SKM-1 treated with dmso at 0.1 percent for 144 hours (cell line): Measurements from ENCODE around the gene TMEM178B.
"Not testable (repeated sequence)": the region's sequence is repeated elsewhere in the genome, so short reads cannot be mapped to it uniquely, and the experiment has no call there.

ENCODE experiments used
- DNase-seq: peaks from one replicate; lab custom pipeline; 2025; ENCODE audit not compliant: unreplicated experiment; lab: John Stamatoyannopoulos, UW

Gene TMEM178B

DNA sequence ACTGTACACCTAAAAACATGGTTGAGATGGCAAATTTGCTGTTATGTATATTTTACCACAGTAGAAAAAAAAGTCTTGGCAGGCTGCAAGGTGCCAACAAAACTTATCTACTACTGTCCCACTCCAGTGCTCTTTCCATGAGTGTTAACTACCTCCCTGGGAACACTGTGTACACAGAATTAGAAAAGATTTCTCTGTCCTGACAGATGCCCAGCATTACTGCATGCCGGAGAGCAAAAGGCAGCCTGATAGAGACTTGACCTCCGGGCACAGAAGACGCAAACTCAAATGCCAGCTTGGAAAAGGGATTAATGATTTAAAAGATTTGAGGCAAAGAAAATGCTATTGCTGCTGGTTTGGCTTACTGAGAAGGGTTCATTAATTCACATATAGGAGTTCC lies 228.8 kb downstream of the TMEM178B start:
- DNase-seq = no peak

DNA sequence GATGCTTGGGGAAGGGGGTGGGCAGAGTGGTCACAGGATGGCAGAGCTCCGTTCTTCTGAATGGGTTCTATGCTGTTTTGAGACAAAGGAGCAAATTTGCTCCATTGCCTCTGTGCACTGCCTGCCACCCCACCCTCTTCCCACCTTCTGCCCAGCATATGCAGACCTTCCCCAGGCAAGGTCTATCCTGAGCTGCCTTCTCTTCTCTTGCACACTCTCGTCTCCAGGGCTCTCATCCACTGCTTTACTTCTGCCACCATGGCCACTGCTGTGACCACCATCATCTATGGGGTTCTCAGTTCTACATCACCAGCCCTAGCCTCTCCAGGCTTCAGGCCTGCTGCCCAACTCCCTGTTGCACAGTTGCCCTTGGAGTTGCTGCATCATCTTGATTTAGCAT lies 230.4 kb downstream of the TMEM178B start:
- peak; percentile 88 for DNase-seq

DNA sequence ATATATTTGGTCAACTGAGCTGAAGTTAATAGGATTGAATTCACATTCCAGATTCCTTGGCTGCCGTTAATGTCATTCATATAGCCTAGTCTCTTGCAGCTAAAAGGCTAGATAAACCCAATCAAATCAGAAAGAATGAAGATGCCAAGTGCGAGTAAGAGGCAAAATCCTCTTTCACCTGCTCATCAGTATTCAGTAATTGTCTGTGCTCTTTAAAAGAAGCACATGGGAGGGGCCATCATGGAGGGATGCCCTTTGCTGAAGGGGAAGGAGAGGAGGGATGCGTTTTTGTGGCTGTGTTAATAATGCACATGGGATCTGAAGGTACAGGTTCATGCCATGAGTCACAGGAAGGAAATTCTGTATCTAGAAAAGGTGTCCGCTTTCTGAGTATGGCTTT lies 232.2 kb downstream of the TMEM178B start:
- DNase-seq = no peak

DNA sequence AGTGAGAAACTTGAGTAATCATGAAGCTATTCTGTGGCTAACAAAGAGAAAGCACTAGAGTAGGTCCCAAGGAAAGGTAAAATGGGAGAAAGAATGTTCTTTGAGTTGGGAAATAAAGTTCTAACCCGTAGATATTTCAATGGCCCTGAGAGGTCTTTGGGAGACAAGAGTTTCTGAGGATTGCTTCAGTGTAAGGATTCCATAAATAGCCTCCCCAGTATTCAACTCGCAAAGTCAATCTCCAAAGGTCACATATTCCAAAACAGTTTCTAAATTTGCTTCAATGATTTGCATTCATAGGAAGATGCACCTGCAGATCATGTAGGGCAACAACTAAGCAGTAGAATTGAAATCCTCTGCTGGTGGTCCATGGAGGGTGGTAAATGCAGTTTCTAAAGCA lies 238.5 kb downstream of the TMEM178B start:
- no peak for DNase-seq

DNA sequence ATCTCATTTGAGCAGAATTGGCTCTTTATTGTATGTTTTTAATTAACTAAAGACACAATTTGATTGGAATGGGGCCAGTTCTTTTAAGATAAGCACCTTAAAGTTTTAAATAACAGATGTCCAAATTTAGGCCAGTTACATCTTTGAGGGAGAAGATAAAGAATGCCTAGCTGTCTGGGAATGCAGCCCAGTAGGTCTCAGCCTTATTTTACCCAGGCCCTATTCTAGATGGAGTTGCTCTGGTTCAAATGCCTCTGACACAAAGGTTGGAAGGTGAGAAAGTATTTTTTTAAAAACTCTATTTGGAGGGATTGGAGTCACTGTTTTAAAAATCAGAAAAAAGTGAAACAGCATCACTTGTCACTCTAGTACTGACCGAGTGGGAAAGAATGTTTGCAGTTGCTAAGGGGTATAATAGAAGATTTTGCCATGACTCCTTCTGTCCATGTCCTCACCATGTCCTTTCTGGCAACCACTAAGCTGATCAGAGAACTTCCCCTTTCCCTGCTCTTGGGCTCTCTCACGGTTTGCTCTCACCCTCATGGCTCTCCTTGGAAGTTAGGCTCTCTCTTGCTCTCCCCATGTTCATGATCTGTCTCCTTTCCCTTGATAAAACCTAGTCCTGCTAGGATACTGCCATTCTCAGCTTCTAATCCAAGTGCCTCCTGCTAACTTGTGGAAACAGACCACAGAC lies 239.1 kb downstream of the TMEM178B start:
- DNase-seq = no peak

DNA sequence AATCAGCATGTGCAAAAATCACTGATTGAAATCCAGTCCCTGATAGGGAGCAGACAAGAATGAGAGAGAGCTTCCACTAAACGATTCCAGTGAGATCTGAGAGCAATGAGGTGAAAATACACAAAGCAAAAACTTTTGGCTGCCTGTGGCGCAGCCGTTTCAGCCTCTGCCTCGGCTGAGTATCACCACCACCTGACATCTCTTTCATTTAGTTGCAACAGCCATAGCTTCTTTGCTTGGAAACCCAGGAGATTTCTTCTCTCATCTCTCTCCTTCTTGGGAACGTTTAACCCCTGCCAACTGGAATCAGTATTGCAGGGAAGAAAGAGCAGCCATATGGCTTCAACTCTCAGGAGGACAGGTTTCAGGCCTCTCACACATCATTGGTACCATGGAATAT lies 240.0 kb downstream of the TMEM178B start:
- DNase-seq = no peak

GRCh38 chr7:141317033-141317585 lies 243.2 kb downstream of the TMEM178B start:
- no peak for DNase-seq

DNA sequence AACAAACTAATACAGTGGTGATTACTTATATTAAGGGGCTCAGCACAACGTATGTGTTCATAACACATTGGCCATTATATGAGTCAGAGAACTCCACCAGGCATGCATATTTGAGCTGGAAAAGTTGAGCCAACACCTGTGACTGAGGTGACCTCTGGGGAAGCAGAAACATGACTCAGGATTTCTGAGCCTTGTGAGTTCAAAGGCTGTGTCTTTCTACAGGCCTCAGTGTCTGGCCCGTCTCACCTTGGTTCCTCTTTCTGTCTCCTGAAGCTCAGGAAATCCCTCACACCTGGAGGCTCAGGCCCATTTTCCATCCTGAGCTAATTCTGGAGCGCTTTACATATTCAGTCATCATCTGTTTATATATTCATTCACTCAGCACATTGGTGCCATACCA lies 246.4 kb downstream of the TMEM178B start:
- DNase-seq = no peak

- DNase-seq = no peak
Observed at GRCh38 chr7:141322383-141322782, 248.5 kb downstream of the TMEM178B start.

DNA sequence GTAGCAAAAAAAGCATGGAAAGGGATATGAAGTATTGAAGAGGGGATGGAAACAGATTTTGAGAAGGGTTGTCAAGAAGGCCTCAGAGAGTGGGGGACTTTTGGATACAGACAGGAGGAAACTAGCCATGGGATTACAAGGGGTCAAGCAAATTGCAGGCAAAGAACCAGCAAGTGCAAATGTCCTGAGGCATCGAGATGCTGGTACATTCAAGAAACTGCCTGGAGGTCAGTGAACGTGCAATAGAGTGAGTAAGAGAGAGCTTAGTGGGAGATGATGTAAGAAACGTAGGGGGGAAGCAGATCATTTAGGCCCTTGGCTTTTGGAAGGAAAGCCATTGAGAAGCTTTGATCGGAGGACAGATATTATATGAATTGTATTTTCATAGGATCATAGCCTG lies 250.0 kb downstream of the TMEM178B start:
- no peak for DNase-seq

DNA sequence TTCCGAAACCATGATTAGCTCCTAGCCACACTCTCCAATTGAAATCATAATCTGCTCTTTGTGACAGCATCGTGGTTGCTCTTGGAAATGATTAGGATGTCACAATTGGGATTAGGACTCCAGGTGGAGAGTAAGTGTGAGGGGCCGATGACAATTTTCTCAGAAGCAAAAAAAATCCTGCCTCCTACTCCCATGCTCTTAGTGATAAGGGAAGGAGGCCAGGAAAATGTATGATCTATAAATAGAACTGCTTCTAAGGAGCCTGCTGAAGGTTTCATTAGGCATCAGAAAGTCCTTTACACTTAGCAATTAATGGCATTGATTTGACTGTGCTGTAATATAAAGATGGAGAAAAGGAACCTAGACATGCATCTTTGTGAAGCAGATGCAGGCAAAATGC lies 251.0 kb downstream of the TMEM178B start:
- no peak for DNase-seq

- no peak for DNase-seq
Observed at GRCh38 chr7:141325275-141325674, 251.4 kb downstream of the TMEM178B start.

- DNase-seq = no peak
Observed at GRCh38 chr7:141328290-141328689, 254.4 kb downstream of the TMEM178B start.

DNA sequence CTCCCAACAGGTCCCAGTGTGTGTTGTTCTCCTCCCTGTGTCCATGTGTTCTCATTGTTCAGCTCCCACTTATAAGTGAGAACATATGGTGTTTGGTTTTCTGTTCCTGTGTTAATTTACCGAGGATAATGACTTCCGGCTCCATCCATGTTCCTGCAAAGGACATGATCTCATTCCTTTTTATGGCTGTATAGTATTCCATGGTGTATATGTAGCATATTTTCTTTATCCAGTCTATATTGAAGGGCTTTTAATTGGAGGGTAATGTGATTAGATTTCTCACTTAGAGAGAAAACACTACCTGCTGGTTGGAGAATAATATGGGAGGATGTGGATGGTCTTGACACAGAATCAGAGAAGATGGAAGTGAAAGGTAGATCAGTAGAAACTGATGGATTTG lies 256.4 kb downstream of the TMEM178B start:
- not testable (repeated sequence) for DNase-seq

DNA sequence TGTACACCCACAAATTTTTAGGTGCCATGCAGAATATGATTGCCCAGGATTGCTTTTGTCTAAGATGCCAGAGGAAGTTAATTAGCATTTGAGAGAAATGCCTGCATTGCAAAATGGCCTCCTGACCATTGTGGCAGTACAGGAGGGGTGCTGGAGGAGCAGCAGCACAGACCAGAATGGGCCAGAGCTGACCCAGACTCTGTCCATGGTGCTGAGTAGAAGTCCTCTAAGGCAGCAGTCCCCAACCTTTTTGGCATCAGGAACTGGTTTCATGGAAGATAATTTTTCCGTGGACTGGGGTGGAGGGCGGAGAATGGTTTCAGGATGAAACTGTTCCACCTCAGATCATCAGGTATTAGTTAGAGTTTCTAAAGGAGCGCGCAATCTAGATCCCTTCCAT lies 259.6 kb downstream of the TMEM178B start:
- DNase-seq = no peak

DNA sequence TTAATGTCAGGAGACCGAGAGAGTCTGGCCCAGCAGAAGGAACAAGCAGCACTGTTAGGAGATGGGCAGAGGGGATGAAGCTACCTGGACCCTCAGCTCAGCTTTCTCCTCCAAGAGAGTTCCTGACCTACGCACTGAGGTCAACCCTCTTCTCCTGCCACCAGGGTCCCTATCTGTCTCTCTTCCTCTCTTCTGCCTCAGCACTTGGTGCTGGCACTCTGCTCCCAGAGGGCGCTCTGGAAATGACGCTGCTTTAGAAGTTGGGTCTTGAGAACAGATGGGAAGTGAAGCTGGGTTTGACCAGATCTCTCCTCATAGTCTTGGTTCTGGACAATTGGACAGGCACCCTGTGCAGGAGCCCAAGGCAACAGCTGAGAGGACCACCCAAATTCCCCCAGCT lies 261.3 kb downstream of the TMEM178B start:
- no peak for DNase-seq

DNA sequence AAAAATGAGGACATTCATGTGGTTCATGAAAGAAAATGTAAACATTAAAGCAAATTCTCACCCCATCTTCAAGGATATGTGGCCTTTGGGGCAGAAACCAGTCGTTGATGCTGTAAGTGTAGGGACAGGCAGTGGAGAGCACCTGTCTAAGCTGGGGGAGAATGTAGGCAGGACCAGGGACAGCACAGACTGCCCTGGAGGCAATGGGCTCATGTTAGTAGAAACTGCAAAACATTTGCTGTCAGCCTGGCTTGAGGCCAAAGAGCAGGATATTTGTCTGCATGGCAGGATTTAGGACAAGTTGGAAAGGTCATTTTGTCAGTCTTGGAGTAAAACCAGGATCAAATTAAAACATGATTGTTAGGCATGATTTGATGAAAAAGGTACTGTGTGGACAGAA lies 265.7 kb downstream of the TMEM178B start:
- DNase-seq = no peak

DNA sequence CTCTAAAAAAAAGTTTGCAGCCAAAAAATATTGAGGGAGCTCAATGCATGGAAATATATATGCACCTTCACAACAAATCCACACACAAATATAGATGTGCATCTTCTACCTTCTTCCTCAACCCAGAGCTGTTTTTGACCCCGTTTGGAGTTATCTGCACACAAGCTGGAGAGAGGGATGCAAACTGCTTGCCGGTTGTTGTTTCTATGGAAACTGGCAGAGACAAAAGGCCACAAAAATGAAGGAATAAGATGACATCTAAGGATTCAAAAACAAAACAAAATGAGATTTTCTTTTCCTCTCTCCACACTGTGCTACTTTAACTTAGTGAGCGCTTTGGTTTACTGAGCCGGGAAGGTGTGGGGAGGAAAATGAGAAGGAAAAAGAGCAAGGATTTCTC lies 267.1 kb downstream of the TMEM178B start:
- no peak for DNase-seq

DNA sequence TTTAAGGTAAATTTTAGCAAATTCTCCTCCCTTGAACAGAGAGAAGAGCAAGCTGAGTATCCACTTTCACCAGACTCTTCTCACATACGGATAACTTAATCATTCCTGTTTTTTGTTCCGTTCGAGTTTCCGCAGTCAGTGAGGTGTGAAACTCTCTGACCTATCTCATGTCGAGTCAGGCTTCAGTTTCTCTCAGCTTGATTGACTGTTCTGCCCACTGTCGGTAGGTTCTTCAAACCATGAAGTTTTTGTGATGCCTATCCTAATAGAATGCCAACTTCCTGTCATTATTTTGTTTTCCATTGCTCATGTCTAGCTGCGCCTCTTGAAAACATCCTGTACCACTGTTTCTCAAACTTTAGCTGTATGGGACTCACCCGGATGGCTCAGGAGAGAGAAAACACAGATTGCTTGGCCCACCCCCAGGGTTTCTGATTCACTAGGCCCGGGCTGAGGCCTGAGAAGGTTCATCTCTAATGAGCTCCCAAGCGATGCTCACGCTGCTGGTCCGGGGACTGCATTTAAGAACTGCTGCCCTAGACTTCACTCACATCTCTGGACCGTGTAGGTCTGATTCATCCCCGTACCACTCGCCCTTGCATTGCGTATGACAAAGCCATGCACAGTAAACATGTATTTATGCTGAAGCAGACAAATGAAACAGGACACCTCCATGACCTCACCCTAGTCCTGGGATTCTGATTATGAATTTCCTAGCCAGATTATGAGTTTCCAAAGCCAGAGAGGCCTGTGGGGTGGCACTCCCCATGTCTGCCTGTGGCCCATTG lies 269.0 kb downstream of the TMEM178B start:
- DNase-seq = no peak

- no peak for DNase-seq
Observed at GRCh38 chr7:141344153-141344935, 270.5 kb downstream of the TMEM178B start.

GRCh38 chr7:141348728-141349127 lies 274.9 kb downstream of the TMEM178B start:
- no peak for DNase-seq

DNA sequence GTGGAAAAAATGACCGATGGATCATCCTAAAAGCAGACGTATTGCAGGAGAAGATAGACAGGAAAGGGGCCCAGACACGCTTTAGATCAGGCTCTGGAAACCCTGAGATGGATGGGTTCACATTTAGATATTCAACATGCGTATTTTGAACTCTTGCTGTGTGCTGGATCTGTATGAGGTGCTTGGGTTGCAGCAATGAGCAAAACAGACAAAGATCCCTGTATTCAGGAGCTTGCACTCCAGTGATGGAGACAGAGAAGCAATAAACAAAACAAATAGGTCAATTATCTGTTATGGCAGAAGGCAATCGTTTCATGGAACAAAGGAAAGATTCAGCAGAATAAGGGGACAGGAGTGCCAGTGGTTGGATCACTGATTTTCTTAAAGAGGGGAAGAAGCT lies 275.5 kb downstream of the TMEM178B start:
- DNase-seq = no peak
